ENCODE data around the gene SCAF8. TPM values are rescaled to one million over a fixed set of nuclear protein-coding genes. Genes with fewer than 3 reads are reported as not detected.
A peak's percentile ranks its signal among the peaks of the same experiment; 100 is the strongest.

The SCAF8 gene
- total and polyA plus RNA-seq, 2 of the 4 experiments (the other 2 are of a cell fraction) = 16.1 to 23.5 TPM

DNA sequence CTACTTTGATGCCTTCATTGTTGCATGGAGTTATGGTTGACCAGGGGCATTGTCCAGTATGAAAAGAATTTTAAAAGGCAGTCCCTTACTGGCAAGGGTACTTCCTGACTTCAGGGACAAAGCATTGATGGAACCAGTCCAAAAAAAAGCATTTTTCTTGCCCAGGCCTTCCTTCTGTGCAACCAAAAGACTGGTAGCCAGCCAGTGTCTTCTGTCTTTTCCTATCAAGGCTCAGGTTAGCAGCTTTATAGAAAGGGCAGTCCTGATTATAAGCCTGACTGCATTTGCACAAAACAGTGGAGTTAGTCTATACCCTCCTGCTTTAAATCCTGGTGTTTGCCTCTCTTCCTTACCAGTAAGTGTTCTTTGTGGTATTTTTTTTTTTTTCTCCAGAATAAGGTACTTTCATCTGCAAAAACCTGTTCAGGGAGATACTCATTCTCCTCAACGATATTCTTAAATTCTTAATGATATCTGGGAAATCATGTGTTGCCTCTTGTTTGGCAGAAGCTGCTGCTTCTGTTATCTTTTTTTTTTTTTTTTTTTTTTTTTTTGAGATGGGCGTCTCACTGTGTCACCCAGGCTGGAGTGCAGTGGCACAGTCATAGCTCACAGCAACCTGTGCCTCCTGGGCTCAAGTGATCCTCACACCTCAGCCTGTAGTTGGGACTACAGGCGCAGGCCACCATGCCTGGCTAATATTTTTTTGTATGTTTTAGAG, 33.9 kb downstream of the SCAF8 start:
- H3K27ac ChIP-seq (ENCODE audit: insufficient read depth, low read length) = no peak overlapping the region
- H4K8ac ChIP-seq (ENCODE audit: low read depth in 2 of 2, low read length in 2 of 2) = no peak overlapping the region
- no peak overlapping the region for H2AFZ ChIP-seq (replicated peaks; ENCODE audit: low read length, poor library complexity)
- no peak overlapping the region for H3K4ac ChIP-seq (ENCODE audit: low read depth, low read length)
- dilution Hi-C loops (cut with HindIII; ENCODE audit: low sequenced_read_pairs, unreplicated experiment) (no loop called here), in situ Hi-C loops (cut with MboI; ENCODE audit: low sequenced_read_pairs) (no loop called here), intact Hi-C loops (cut with micrococcal nuclease) (no loop called here)
- no peaks in the 10 kb centered on the region for H3K36me3 ChIP-seq (ENCODE audit: control insufficient read depth, insufficient read depth, low read length)
- no CpG with 5 or more reads among the region's 3 CpGs for WGBS, 2 experiments (ENCODE audit: extremely low coverage in 2 of 2, insufficient read length in 1 of 2)
- no peak overlapping the region for H2BK120ac ChIP-seq (ENCODE audit: low read depth, low read length)
- no peaks in the 10 kb centered on the region for H3K9me3 ChIP-seq (ENCODE audit: control insufficient read depth, insufficient read depth, low read length)
- H3K4me1 ChIP-seq (ENCODE audit: control insufficient read depth, insufficient read depth, low read length) = peaks cover 14% of the 10 kb centered on the region
- no peak for TF ChIP-seq CHD1 (IDR thresholded peaks at IDR 0.05; ENCODE audit: low read depth, low read length)
- TF ChIP-seq FOS (IDR thresholded peaks at IDR 0.05; ENCODE audit: low read depth, low read length) = no peak
- TF ChIP-seq, protein P1, sequence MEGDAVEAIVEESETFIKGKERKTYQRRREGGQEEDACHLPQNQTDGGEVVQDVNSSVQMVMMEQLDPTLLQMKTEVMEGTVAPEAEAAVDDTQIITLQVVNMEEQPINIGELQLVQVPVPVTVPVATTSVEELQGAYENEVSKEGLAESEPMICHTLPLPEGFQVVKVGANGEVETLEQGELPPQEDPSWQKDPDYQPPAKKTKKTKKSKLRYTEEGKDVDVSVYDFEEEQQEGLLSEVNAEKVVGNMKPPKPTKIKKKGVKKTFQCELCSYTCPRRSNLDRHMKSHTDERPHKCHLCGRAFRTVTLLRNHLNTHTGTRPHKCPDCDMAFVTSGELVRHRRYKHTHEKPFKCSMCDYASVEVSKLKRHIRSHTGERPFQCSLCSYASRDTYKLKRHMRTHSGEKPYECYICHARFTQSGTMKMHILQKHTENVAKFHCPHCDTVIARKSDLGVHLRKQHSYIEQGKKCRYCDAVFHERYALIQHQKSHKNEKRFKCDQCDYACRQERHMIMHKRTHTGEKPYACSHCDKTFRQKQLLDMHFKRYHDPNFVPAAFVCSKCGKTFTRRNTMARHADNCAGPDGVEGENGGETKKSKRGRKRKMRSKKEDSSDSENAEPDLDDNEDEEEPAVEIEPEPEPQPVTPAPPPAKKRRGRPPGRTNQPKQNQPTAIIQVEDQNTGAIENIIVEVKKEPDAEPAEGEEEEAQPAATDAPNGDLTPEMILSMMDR (conservative IDR thresholded peaks at IDR 0.05; ENCODE audit: low read depth, low read length) = no peak
- no peak for TF ChIP-seq MAFK (IDR thresholded peaks at IDR 0.05; ENCODE audit: low read depth, low read length)
- TF ChIP-seq POLR2A (IDR thresholded peaks at IDR 0.05; ENCODE audit: low read depth, low read length) = no peak
- TF ChIP-seq, protein P2, sequence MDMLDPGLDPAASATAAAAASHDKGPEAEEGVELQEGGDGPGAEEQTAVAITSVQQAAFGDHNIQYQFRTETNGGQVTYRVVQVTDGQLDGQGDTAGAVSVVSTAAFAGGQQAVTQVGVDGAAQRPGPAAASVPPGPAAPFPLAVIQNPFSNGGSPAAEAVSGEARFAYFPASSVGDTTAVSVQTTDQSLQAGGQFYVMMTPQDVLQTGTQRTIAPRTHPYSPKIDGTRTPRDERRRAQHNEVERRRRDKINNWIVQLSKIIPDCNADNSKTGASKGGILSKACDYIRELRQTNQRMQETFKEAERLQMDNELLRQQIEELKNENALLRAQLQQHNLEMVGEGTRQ (IDR thresholded peaks at IDR 0.05; ENCODE audit: low read depth, low read length) = no peak
- no peak for TF ChIP-seq RAD21 (IDR thresholded peaks at IDR 0.05; ENCODE audit: low read length)
- no peak for TF ChIP-seq SMC3 (IDR thresholded peaks at IDR 0.05; ENCODE audit: low read depth, low read length)
- TF ChIP-seq ELK1 (IDR thresholded peaks at IDR 0.05; ENCODE audit: borderline replicate concordance, low read depth, low read length) = no peak
- no peak for TF ChIP-seq RCOR1 (IDR thresholded peaks at IDR 0.05; ENCODE audit: insufficient replicate concordance, low read length)
- TF ChIP-seq CEBPB (IDR thresholded peaks at IDR 0.05; ENCODE audit: low read depth, low read length) = no peak
- TF ChIP-seq NFE2L2 (IDR thresholded peaks at IDR 0.05; ENCODE audit: low read depth, low read length) = no peak
- peak; percentile 4 for DNase-seq
- H2BK5ac ChIP-seq (ENCODE audit: low read depth, low read length, poor library complexity, severe bottlenecking) = no peak overlapping the region
- no peak overlapping the region for H3K56ac ChIP-seq (ENCODE audit: extremely low read depth, insufficient read depth, low read length)
- H3K9me1 ChIP-seq (ENCODE audit: insufficient read depth, low read length) = peaks cover 11% of the 10 kb centered on the region
- H3K79me1 ChIP-seq (ENCODE audit: low read depth in 1 of 2, low read length in 2 of 2) = peaks cover 20 to 79% of the 10 kb centered on the region in 2 experiments
- H4K20me1 ChIP-seq (ENCODE audit: insufficient read depth, low read length) = peaks cover 98% of the 10 kb centered on the region
- no peaks in the 10 kb centered on the region for H3K27me3 ChIP-seq (ENCODE audit: control insufficient read depth, insufficient read depth, low read length)
- H3K18ac ChIP-seq (ENCODE audit: low read depth, low read length) = no peak overlapping the region
- no peak overlapping the region for H3K23ac ChIP-seq (ENCODE audit: low read depth, low read length)
- no peak for ATAC-seq (ENCODE audit: low read depth)
- H3K4me2 ChIP-seq (ENCODE audit: low read depth, low read length) = no peak overlapping the region
- no peak overlapping the region for H2BK20ac ChIP-seq (ENCODE audit: low read depth, low read length)
- H2BK15ac ChIP-seq (ENCODE audit: low read depth, low read length) = no peak overlapping the region
- ChIA-PET CTCF (no interaction called here), POLR2A (ENCODE audit: unreplicated experiment) (interaction anchor here (0.7 kb wide), 1 partner anchor 77 kb away, joined by 6 read pairs; no protein-coding TSS in a partner anchor)
- no peak overlapping the region for H3K4me3 ChIP-seq (ENCODE audit: insufficient read depth, low read depth, low read length)
- no peak overlapping the region for H2AK9ac ChIP-seq (replicated peaks; ENCODE audit: low read depth, low read length, poor library complexity)
- no TSS peak for BruUV-seq (replicated peaks)
- no peak overlapping the region for H4K5ac ChIP-seq (ENCODE audit: low read depth, low read length)
- H3K14ac ChIP-seq (replicated peaks; ENCODE audit: low read depth, low read length) = no peak overlapping the region
- no peak overlapping the region for H3K9ac ChIP-seq (ENCODE audit: low read depth, low read length)
- no peak overlapping the region for H4K91ac ChIP-seq (ENCODE audit: insufficient read depth, low read depth, low read length)
- H2AK5ac ChIP-seq (ENCODE audit: low read depth, low read length) = no peak overlapping the region
